ENCODE data around the gene VANGL2.

Gene VANGL2

DNA sequence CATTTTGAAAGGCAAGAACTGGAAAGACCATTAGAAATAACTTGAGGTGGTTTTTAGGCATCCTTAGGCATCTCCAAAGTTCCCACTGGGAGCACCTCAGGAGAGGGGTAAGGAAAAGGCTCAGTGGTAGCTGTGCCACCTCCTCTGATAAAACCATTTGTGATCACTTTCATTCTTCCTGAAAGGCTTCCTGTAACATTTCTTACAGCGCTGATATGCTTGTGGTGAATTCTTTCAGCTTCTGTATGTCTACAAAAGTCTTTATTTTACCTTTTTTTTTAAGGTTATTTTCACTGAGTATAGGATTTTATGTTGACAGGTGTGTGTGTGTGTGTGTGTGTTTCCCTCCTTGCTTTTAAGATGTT is 54.8 kb downstream of the VANGL2 start:
- no peak overlapping the region for H3K27ac ChIP-seq (replicated peaks)
- TF ChIP-seq POLR2AphosphoS5 (IDR thresholded peaks at IDR 0.05; ENCODE audit: low read depth) (no peak), GABPA (IDR thresholded peaks at IDR 0.05; ENCODE audit: low read depth) (no peak), SPI1 (IDR thresholded peaks at IDR 0.05; ENCODE audit: borderline replicate concordance, low read depth) (no peak)
- TF ChIP-seq, protein P1, sequence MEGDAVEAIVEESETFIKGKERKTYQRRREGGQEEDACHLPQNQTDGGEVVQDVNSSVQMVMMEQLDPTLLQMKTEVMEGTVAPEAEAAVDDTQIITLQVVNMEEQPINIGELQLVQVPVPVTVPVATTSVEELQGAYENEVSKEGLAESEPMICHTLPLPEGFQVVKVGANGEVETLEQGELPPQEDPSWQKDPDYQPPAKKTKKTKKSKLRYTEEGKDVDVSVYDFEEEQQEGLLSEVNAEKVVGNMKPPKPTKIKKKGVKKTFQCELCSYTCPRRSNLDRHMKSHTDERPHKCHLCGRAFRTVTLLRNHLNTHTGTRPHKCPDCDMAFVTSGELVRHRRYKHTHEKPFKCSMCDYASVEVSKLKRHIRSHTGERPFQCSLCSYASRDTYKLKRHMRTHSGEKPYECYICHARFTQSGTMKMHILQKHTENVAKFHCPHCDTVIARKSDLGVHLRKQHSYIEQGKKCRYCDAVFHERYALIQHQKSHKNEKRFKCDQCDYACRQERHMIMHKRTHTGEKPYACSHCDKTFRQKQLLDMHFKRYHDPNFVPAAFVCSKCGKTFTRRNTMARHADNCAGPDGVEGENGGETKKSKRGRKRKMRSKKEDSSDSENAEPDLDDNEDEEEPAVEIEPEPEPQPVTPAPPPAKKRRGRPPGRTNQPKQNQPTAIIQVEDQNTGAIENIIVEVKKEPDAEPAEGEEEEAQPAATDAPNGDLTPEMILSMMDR (IDR thresholded peaks at IDR 0.05; ENCODE audit: insufficient read depth, low read length) = no peak
- TF ChIP-seq, protein P2, sequence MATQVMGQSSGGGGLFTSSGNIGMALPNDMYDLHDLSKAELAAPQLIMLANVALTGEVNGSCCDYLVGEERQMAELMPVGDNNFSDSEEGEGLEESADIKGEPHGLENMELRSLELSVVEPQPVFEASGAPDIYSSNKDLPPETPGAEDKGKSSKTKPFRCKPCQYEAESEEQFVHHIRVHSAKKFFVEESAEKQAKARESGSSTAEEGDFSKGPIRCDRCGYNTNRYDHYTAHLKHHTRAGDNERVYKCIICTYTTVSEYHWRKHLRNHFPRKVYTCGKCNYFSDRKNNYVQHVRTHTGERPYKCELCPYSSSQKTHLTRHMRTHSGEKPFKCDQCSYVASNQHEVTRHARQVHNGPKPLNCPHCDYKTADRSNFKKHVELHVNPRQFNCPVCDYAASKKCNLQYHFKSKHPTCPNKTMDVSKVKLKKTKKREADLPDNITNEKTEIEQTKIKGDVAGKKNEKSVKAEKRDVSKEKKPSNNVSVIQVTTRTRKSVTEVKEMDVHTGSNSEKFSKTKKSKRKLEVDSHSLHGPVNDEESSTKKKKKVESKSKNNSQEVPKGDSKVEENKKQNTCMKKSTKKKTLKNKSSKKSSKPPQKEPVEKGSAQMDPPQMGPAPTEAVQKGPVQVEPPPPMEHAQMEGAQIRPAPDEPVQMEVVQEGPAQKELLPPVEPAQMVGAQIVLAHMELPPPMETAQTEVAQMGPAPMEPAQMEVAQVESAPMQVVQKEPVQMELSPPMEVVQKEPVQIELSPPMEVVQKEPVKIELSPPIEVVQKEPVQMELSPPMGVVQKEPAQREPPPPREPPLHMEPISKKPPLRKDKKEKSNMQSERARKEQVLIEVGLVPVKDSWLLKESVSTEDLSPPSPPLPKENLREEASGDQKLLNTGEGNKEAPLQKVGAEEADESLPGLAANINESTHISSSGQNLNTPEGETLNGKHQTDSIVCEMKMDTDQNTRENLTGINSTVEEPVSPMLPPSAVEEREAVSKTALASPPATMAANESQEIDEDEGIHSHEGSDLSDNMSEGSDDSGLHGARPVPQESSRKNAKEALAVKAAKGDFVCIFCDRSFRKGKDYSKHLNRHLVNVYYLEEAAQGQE (IDR thresholded peaks at IDR 0.05; ENCODE audit: insufficient replicate concordance, low read depth) = no peak
- DNase-seq (ENCODE audit: low read depth in 1 of 2, low spot score in 1 of 2) = no peak
- H3K4me3 ChIP-seq (replicated peaks; ENCODE audit: insufficient read depth, low read length) = no peak overlapping the region
- H3K27me3 ChIP-seq (ENCODE audit: insufficient read depth, poor library complexity, severe bottlenecking) = no peaks in the 10 kb centered on the region

DNA sequence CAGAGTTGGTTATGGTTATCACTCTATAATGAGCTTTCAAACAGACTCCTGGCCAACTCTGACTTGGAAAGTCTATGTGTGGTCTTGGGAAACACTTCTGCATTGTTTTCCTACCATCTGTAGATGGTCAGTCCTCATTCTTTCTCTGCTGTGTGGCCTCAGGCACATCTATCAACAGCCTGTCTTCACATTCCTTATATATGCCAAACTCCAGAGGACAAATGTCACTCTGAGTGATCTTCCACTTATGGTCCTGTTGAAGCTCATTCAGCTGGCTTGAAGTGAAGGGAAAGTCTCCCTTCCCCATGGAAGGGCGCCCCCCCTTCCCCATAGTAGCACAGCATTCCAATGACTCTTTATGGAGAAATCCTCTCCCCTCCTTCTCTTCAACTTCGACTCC is 58.7 kb downstream of the VANGL2 start:
- no peak for DNase-seq (ENCODE audit: low read depth in 1 of 2, low spot score in 1 of 2)
- TF ChIP-seq, protein P2 (IDR thresholded peaks at IDR 0.05; ENCODE audit: insufficient replicate concordance, low read depth) = no peak
- no peak for TF ChIP-seq GABPA (IDR thresholded peaks at IDR 0.05; ENCODE audit: low read depth)
- TF ChIP-seq SPI1 (IDR thresholded peaks at IDR 0.05; ENCODE audit: borderline replicate concordance, low read depth) = no peak
- no peak for TF ChIP-seq POLR2AphosphoS5 (IDR thresholded peaks at IDR 0.05; ENCODE audit: low read depth)
- TF ChIP-seq, protein P1 (IDR thresholded peaks at IDR 0.05; ENCODE audit: insufficient read depth, low read length) = no peak
- H3K27me3 ChIP-seq (ENCODE audit: insufficient read depth, poor library complexity, severe bottlenecking) = no peaks in the 10 kb centered on the region
- H3K27ac ChIP-seq (replicated peaks) = no peak overlapping the region
- H3K4me3 ChIP-seq (replicated peaks; ENCODE audit: insufficient read depth, low read length) = no peak overlapping the region

DNA sequence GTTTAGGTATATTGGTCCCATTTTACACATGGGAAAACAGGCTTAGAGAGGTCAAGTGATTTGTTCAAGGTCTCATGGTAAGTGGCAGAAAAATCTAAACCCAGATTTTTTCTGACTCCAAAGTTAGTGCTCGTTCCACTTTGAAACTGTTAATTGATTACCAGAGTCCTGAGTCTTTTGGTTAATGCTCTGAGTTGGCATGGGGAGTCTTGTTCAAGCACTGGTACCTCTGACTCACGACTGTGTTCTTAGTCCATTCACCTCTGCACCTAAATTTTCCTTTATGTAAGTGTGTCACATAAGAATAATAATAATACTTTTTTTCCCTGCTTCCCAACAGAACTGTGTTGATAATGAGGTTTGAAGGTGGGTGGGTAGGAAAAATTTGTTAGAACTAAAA is 59.3 kb downstream of the VANGL2 start:
- no peak for TF ChIP-seq POLR2AphosphoS5 (IDR thresholded peaks at IDR 0.05; ENCODE audit: low read depth)
- no peak for TF ChIP-seq GABPA (IDR thresholded peaks at IDR 0.05; ENCODE audit: low read depth)
- TF ChIP-seq, protein P2 (IDR thresholded peaks at IDR 0.05; ENCODE audit: insufficient replicate concordance, low read depth) = no peak
- TF ChIP-seq, protein P1 (IDR thresholded peaks at IDR 0.05; ENCODE audit: insufficient read depth, low read length) = no peak
- no peak for TF ChIP-seq SPI1 (IDR thresholded peaks at IDR 0.05; ENCODE audit: borderline replicate concordance, low read depth)
- no peak for DNase-seq (ENCODE audit: low read depth in 1 of 2, low spot score in 1 of 2)
- Histone ChIP-seq H3K4me3 (replicated peaks; ENCODE audit: insufficient read depth, low read length) (no peak overlapping the region), H3K27ac (replicated peaks) (no peak overlapping the region), H3K27me3 (ENCODE audit: insufficient read depth, poor library complexity, severe bottlenecking) (no peaks in the 10 kb centered on the region)

All from HL-60 (cell line).